Glutamatergic neuron (in vitro differentiated cells): ENCODE data around the gene KLRC4. TPM values are rescaled to one million over a fixed set of nuclear protein-coding genes. Genes with fewer than 3 reads are reported as not detected.
"Not testable (repeated sequence)": the region's sequence is repeated elsewhere in the genome, so short reads cannot be mapped to it uniquely, and the experiment has no call there.

Source experiments
- DNase-seq: peaks from one replicate; pipeline ENCODE4 v3.0.0; 2022
- H3K27ac Mint-ChIP-seq: one replicate; pipeline ENCODE4 v1.8.0; 2020; ENCODE audit warnings: mild to moderate bottlenecking, mixed read lengths, inconsistent platforms; ENCODE audit not compliant: unreplicated experiment
- H3K27me3 Mint-ChIP-seq: one replicate; pipeline ENCODE4 v1.8.0; 2020; ENCODE audit warnings: mild to moderate bottlenecking, moderate library complexity, mixed read lengths, inconsistent platforms; ENCODE audit not compliant: unreplicated experiment
- H3K36me3 Mint-ChIP-seq: one replicate; pipeline ENCODE4 v1.8.0; 2020; ENCODE audit warnings: mild to moderate bottlenecking, mixed read lengths, inconsistent platforms; ENCODE audit not compliant: unreplicated experiment
- H3K4me1 Mint-ChIP-seq: one replicate; pipeline ENCODE4 v1.8.0; 2020; ENCODE audit warnings: mild to moderate bottlenecking, low read depth, mixed read lengths, inconsistent platforms; ENCODE audit not compliant: unreplicated experiment
- H3K4me3 Mint-ChIP-seq: one replicate; pipeline ENCODE4 v1.8.0; 2020; ENCODE audit warnings: mild to moderate bottlenecking, mixed read lengths, inconsistent platforms; ENCODE audit not compliant: unreplicated experiment
- H3K9me3 Mint-ChIP-seq: one replicate; pipeline ENCODE4 v1.8.0; 2020; ENCODE audit warnings: mild to moderate bottlenecking, moderate library complexity, mixed read lengths, inconsistent platforms; ENCODE audit not compliant: unreplicated experiment
- CTCF ChIP-seq: fragments of 200-600 bp; sonication (generic); IDR thresholded peaks from one replicate; pipeline ENCODE4 v1.5.0; 2021; ENCODE audit not compliant: partially characterized antibody, unreplicated experiment
- total RNA-seq: library from RNA; stranded (reverse); fragmentation: NEBNext Ultra II Directional; extraction: Animal tissue kit (Norgen Biotek cat#: 25700); gene quantifications from one replicate; pipeline ENCODE4 v1.2.1, GENCODE V29; 2021; ENCODE audit not compliant: unreplicated experiment

Gene KLRC4
- total RNA-seq, 1 donor from 2014 or later, result not detected

GRCh38 chr12:10398168-10398567 is 11.4 kb downstream of the KLRC4 start:
- Mint-ChIP-seq H3K36me3 (no peaks in the 10 kb centered on the region), H3K4me1 (no peaks in the 10 kb centered on the region), H3K4me3 (no peak overlapping the region), H3K27ac (no peak overlapping the region), H3K9me3 (no peaks in the 10 kb centered on the region), H3K27me3 (no peaks in the 10 kb centered on the region)
- no peak for DNase-seq
- TF ChIP-seq CTCF, result no peak

DNA sequence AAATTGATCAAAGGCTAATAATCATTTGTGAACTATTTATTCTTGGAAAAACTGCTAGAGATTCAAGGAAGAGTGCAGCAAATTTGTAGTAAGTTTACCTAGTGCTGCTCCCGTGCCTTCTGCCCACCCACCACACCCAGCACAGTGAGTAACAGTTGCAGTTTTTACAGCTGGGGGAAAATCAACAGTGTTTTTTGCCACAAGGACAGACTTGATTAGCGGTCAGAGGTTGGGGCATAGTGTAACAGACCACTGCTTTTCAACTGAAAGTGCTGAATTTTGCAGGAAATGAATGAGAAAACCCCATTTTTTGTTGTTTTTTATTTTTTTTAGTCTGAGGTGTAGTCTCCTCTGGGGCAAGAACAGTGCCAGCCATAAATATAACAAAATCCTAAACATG is 12.3 kb downstream of the KLRC4 start:
- H3K27ac Mint-ChIP-seq, result no peak overlapping the region
- no peaks in the 10 kb centered on the region for H3K4me1 Mint-ChIP-seq
- no peak for DNase-seq
- no peaks in the 10 kb centered on the region for H3K9me3 Mint-ChIP-seq
- no peaks in the 10 kb centered on the region for H3K27me3 Mint-ChIP-seq
- no peaks in the 10 kb centered on the region for H3K36me3 Mint-ChIP-seq
- TF ChIP-seq CTCF, result no peak
- no peak overlapping the region for H3K4me3 Mint-ChIP-seq

DNA sequence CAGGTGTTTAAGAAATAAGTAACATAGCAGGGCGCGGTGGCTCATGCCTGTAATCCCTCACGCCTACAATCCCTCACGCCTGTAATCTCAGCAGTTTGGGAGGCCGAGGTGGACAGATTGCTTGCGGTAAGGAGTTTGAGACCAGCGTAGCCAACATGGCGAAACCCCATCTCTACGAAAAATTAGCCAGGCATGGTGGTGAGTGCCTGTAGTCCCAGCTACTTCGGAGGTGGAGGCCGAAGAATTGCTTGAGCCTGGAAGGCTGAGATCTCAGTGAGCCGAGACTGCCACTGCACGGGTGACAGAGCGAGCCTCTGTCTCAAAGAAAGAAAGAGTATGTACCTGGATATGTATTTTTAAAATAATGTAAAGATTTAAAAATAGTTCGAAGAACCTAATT is 13.4 kb downstream of the KLRC4 start:
- not testable (repeated sequence) for H3K27me3 Mint-ChIP-seq, H3K27ac Mint-ChIP-seq, DNase-seq

GRCh38 chr12:10395390-10395998 is 14.1 kb downstream of the KLRC4 start:
- Mint-ChIP-seq H3K4me3 (no peak overlapping the region), H3K9me3 (no peaks in the 10 kb centered on the region), H3K27ac (no peak overlapping the region), H3K27me3 (no peaks in the 10 kb centered on the region), H3K4me1 (no peaks in the 10 kb centered on the region), H3K36me3 (no peaks in the 10 kb centered on the region)
- DNase-seq, result no peak
- TF ChIP-seq CTCF, result no peak

More for the DNA sequence above, 13.4 kb downstream of the KLRC4 start:
- not testable (repeated sequence) for H3K36me3 Mint-ChIP-seq, H3K4me1 Mint-ChIP-seq, H3K4me3 Mint-ChIP-seq, H3K9me3 Mint-ChIP-seq

DNA sequence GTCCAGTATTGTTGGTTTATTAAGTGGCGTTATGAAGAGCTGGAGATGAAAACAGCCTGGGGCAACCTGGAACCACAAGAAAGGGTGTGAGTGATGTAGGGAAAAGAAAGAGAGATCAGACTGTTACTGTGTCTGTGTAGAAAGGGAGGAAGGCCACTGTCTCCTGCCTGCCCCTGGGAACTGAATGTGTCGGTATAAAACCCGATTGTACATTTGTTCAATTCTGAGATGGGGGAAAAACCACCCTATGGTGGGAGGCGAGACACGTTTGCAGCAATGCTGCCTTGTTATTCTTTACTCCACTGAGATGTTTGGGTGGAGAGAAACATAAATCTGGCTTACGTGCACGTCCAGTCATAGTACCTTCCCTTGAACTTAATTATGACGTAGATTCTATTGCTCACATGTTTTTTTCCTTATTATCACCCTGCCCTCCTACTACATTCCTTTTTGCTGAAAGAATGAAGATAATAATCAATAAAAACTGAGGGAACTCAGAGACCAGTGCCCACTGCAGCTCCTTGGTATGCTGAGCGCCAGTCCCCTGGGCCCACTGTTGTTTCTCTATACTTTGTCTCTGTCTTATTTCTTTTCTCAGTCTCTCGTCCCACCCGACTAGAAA is 14.9 kb downstream of the KLRC4 start:
- H3K9me3 Mint-ChIP-seq, H3K27me3 Mint-ChIP-seq, H3K4me1 Mint-ChIP-seq, H3K36me3 Mint-ChIP-seq, H3K27ac Mint-ChIP-seq, DNase-seq, H3K4me3 Mint-ChIP-seq: not testable (repeated sequence)

- DNase-seq, result no peak
- Mint-ChIP-seq H3K27me3 (no peaks in the 10 kb centered on the region), H3K36me3 (no peaks in the 10 kb centered on the region), H3K4me1 (no peaks in the 10 kb centered on the region), H3K27ac (no peak overlapping the region), H3K4me3 (no peak overlapping the region), H3K9me3 (no peaks in the 10 kb centered on the region)
- no peak for TF ChIP-seq CTCF
These were observed 16.3 kb downstream of the KLRC4 start for GRCh38 chr12:10393291-10393690.
